Putamen (tissue), 1 donor: ENCODE data around the gene PASK.

Source experiments
- DNase-seq: peaks from one replicate; pipeline ENCODE4 v3.0.0-alpha.2; 2016; ENCODE audit warnings: low spot score

PASK gene

GRCh38 chr2:241146286-241146685, 3.0 kb downstream of the PASK start:
- DNase-seq, result no peak

GRCh38 chr2:241142593-241142992, 6.7 kb downstream of the PASK start:
- no peak for DNase-seq

- no peak for DNase-seq
These were observed 7.2 kb downstream of the PASK start for GRCh38 chr2:241142063-241142462.

- no peak for DNase-seq
These were observed 8.0 kb downstream of the PASK start for GRCh38 chr2:241141214-241141770.

GRCh38 chr2:241140445-241140840, 8.8 kb downstream of the PASK start:
- no peak for DNase-seq

- DNase-seq, result no peak
These were observed 9.5 kb downstream of the PASK start for GRCh38 chr2:241139531-241140444.

- DNase-seq, result no peak
These were observed 10.8 kb downstream of the PASK start for GRCh38 chr2:241138471-241138870.

- no peak for DNase-seq
These were observed 11.7 kb downstream of the PASK start for GRCh38 chr2:241137276-241138190.

GRCh38 chr2:241136661-241137260, 12.5 kb downstream of the PASK start:
- DNase-seq, result no peak

GRCh38 chr2:241136191-241136590, 13.1 kb downstream of the PASK start:
- DNase-seq, result no peak

GRCh38 chr2:241135737-241136136, 13.5 kb downstream of the PASK start:
- DNase-seq, result no peak

- no peak for DNase-seq
These were observed 14.6 kb downstream of the PASK start for GRCh38 chr2:241134711-241135110.

- no peak for DNase-seq
These were observed 15.8 kb downstream of the PASK start for GRCh38 chr2:241133436-241133820.

GRCh38 chr2:241132538-241133435, 16.5 kb downstream of the PASK start:
- DNase-seq, result no peak

- no peak for DNase-seq
These were observed 17.7 kb downstream of the PASK start for GRCh38 chr2:241131531-241131930.

- DNase-seq, result no peak
These were observed 19.0 kb downstream of the PASK start for GRCh38 chr2:241130316-241130715.

GRCh38 chr2:241129086-241129871, 20.0 kb downstream of the PASK start:
- no peak for DNase-seq

GRCh38 chr2:241128266-241128665, 21.0 kb downstream of the PASK start:
- no peak for DNase-seq

- no peak for DNase-seq
These were observed 22.5 kb downstream of the PASK start for GRCh38 chr2:241126771-241127202.

- DNase-seq, result no peak
These were observed 23.1 kb downstream of the PASK start for GRCh38 chr2:241126201-241126611.
